Esophagus squamous epithelium (tissue), 4 donors: ENCODE results near the gene SLC38A5.

Source experiments
- POLR2A ChIP-seq, 4 donors: fragments of 450-650 bp; IDR thresholded peaks; one replicate each; pipeline ENCODE4 v1.6.1; 2017; ENCODE audit warnings: antibody characterized with exemption in 4 of 4, mild to moderate bottlenecking in 4 of 4, moderate library complexity in 3 of 4
- TF ChIP-seq, protein P1 (sequence below), 6 experiments: fragments of 450-650 bp in 4 of 6; fragments of 200-600 bp in 2 of 6; sonication (generic) in 2 of 6; IDR thresholded peaks; one replicate each; pipeline ENCODE4 v1.5.1; 2016 to 2019; ENCODE audit warnings: antibody characterized with exemption in 6 of 6, mild to moderate bottlenecking in 4 of 6, moderate library complexity in 4 of 6

DNA sequence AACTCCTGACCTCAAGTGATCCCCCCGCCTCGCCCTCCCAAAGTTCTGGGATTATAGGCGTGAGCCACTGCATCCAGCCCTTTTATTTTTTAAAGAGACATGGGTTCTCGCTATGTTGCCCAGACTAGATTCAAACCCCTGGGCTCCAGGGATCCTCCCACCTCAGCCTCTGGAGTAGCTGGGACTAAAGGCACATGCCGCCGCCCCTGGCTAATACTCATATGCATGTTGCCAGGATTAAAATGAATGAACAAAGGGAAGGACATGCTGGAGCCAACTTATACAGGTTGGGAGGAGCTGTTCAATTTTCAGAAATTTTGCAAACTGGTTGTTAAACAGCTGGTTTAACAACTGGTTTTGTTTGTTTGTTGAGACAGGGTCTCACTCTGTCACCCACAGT, 4.5 kb upstream of the SLC38A5 start:
- TF ChIP-seq, protein P1, sequence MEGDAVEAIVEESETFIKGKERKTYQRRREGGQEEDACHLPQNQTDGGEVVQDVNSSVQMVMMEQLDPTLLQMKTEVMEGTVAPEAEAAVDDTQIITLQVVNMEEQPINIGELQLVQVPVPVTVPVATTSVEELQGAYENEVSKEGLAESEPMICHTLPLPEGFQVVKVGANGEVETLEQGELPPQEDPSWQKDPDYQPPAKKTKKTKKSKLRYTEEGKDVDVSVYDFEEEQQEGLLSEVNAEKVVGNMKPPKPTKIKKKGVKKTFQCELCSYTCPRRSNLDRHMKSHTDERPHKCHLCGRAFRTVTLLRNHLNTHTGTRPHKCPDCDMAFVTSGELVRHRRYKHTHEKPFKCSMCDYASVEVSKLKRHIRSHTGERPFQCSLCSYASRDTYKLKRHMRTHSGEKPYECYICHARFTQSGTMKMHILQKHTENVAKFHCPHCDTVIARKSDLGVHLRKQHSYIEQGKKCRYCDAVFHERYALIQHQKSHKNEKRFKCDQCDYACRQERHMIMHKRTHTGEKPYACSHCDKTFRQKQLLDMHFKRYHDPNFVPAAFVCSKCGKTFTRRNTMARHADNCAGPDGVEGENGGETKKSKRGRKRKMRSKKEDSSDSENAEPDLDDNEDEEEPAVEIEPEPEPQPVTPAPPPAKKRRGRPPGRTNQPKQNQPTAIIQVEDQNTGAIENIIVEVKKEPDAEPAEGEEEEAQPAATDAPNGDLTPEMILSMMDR (IDR thresholded peaks at IDR 0.05) = no peak
- no peak for TF ChIP-seq POLR2A (IDR thresholded peaks at IDR 0.05)
